ENCODE results near the gene CAMSAP1. TPM values are rescaled to one million over a fixed set of nuclear protein-coding genes. Genes with fewer than 3 reads are reported as not detected.

CAMSAP1 gene
- total RNA-seq, 5 donors from 2014 or later (not counting 1 experiment from before 2014, with no cell fraction given) = 25.6 to 38.7 (median 35.6) TPM

DNA sequence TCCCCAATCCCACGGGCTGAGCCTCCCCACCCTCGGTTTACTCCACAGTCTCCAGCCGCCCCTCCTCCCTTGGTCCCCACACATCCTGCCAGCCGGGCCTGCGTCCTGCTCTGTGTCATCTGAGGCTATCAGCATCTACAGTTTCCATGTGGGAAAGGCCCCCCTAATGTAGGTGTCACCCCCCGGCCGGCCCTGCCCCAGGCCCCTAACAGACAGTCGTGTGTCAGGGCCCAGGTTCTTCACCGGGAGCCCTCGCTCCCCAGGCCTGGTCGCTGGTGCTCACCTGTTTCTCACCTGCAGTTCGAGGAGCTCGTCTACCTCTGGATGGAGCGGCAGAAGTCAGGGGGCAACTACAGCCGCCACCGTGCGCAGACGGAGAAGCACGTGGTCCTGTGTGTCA lies 142.6 kb downstream of the CAMSAP1 start:
- H3K4me3 ChIP-seq (ENCODE audit: control insufficient read depth in 1 of 2, extremely low read depth in 1 of 2, low read length in 1 of 2) = no peak overlapping the region
- Mint-ChIP-seq H3K4me3 (no peak overlapping the region), H3K27me3 (peaks cover 0 to 5% of the 10 kb centered on the region in 2 donors), H3K4me1 (no peaks in the 10 kb centered on the region), H3K36me3 (no peaks in the 10 kb centered on the region), H3K9me3 (peaks cover 0 to 5% (median 4%) of the 10 kb centered on the region in 3 donors), H3K27ac (no peak overlapping the region)
- no peak overlapping the region for H3K27ac ChIP-seq (ENCODE audit: low read length)
- WGBS (ENCODE audit: insufficient coverage) = 84% methylated on average over 18 of the region's 19 CpGs
- no peak for ATAC-seq (replicated peaks in 1 of 4)
- H3K9me3 ChIP-seq = no peaks in the 10 kb centered on the region
- H3K4me1 ChIP-seq (ENCODE audit: control insufficient read depth in 1 of 2, extremely low read depth in 1 of 2, insufficient read depth in 2 of 2, low read length in 2 of 2) = no peaks in the 10 kb centered on the region
- no peak for DNase-seq
- CTCF ChIA-PET = no interaction called here
- no peaks in the 10 kb centered on the region for H3K36me3 ChIP-seq (ENCODE audit: control insufficient read depth in 2 of 2, extremely low read depth in 1 of 2, insufficient read depth in 1 of 2, low read length in 1 of 2)
- POLR2A ChIA-PET = no interaction called here
- peaks cover 0 to 16% of the 10 kb centered on the region in 2 experiments for H3K27me3 ChIP-seq (replicated peaks in 1 of 2; ENCODE audit: control insufficient read depth in 2 of 2, extremely low read depth in 1 of 2, insufficient read depth in 2 of 2, low read length in 1 of 2)

DNA sequence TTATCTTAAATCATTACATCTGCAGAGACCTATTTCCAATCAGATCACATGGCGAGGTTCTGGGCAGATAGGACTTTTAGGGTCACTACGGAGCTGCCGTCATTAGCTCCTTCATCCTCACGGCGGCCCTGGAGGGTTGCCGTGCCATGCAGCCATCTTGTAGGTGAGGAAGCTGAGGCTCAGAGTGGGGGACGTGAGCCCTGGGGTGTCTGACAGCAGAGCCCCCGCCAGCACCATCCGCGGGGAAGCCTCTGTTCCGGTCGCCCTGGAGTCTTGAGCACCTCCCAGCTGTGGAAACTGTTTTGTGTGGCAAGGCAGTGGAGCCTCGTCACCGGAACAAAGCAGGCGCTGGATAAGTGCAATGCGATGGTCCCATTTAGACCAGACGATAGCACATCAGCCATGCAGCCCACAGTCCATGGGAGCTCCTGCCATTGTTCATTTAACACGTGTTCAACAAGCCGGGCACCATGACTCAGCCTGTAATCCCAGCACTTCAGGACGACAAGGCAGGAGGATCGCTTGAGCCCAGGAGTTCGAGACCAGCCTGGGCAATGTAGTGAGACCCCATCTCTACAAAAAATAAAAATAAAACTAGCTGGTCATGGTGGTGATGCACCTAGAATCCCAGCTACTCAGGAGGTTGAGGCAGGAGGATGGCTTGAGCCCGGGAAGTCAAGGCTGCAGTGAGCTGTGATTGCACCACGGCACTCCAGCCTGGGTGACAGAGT lies 143.5 kb downstream of the CAMSAP1 start:
- Mint-ChIP-seq H3K27ac (no peak overlapping the region), H3K9me3 (peaks cover 0 to 5% (median 4%) of the 10 kb centered on the region in 3 donors), H3K4me3 (no peak overlapping the region), H3K4me1 (no peaks in the 10 kb centered on the region), H3K36me3 (no peaks in the 10 kb centered on the region), H3K27me3 (peaks cover 0 to 1% of the 10 kb centered on the region in 2 donors)
- no peaks in the 10 kb centered on the region for H3K36me3 ChIP-seq (ENCODE audit: control insufficient read depth in 2 of 2, extremely low read depth in 1 of 2, insufficient read depth in 1 of 2, low read length in 1 of 2)
- H3K27ac ChIP-seq (ENCODE audit: low read length) = no peak overlapping the region
- WGBS (ENCODE audit: insufficient coverage) = 88% methylated on average over 19 of the region's 24 CpGs
- ChIA-PET CTCF (no interaction called here), POLR2A (no interaction called here)
- no peak overlapping the region for H3K4me3 ChIP-seq (ENCODE audit: control insufficient read depth in 1 of 2, extremely low read depth in 1 of 2, low read length in 1 of 2)
- ATAC-seq (replicated peaks in 1 of 4) = no peak
- no peak for DNase-seq
- H3K4me1 ChIP-seq (ENCODE audit: control insufficient read depth in 1 of 2, extremely low read depth in 1 of 2, insufficient read depth in 2 of 2, low read length in 2 of 2) = no peaks in the 10 kb centered on the region
- peaks cover 0 to 12% of the 10 kb centered on the region in 2 experiments for H3K27me3 ChIP-seq (replicated peaks in 1 of 2; ENCODE audit: control insufficient read depth in 2 of 2, extremely low read depth in 1 of 2, insufficient read depth in 2 of 2, low read length in 1 of 2)
- H3K9me3 ChIP-seq = no peaks in the 10 kb centered on the region

DNA sequence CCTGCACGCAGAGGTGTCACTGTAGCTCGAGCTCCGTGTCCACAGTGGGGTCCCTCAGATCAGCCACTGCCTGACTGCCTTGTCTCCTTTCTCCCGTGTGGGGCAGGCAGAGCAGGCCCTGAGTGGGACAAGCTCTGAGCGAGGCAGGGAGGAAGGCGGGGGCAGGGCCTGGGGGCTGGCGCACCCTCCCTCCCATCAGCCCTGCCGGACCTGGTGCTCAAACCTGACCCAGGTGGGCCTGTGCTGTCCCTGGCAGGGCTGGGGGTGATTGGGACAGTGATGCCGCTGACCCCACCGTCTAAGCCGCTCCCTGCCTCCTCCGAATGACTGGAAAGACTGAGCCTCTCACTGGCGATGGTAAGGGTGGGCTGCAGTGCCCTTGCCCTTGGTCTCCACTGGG lies 144.4 kb downstream of the CAMSAP1 start:
- no peaks in the 10 kb centered on the region for H3K9me3 ChIP-seq
- H3K36me3 ChIP-seq (ENCODE audit: control insufficient read depth in 2 of 2, extremely low read depth in 1 of 2, insufficient read depth in 1 of 2, low read length in 1 of 2) = no peaks in the 10 kb centered on the region
- H3K27me3 Mint-ChIP-seq = no peaks in the 10 kb centered on the region
- no peak for ATAC-seq (replicated peaks in 1 of 4)
- peaks cover 0 to 12% of the 10 kb centered on the region in 2 experiments for H3K27me3 ChIP-seq (replicated peaks in 1 of 2; ENCODE audit: control insufficient read depth in 2 of 2, extremely low read depth in 1 of 2, insufficient read depth in 2 of 2, low read length in 1 of 2)
- H3K4me3 ChIP-seq (ENCODE audit: control insufficient read depth in 1 of 2, extremely low read depth in 1 of 2, low read length in 1 of 2) = no peak overlapping the region
- CTCF ChIA-PET = no interaction called here
- POLR2A ChIA-PET = no interaction called here
- no peak for DNase-seq
- H3K36me3 Mint-ChIP-seq = no peaks in the 10 kb centered on the region
- H3K9me3 Mint-ChIP-seq = peaks cover 0 to 5% (median 4%) of the 10 kb centered on the region in 3 donors
- no peak overlapping the region for H3K4me3 Mint-ChIP-seq
- H3K27ac Mint-ChIP-seq = no peak overlapping the region
- no peak overlapping the region for H3K27ac ChIP-seq (ENCODE audit: low read length)
- H3K4me1 ChIP-seq (ENCODE audit: control insufficient read depth in 1 of 2, extremely low read depth in 1 of 2, insufficient read depth in 2 of 2, low read length in 2 of 2) = no peaks in the 10 kb centered on the region
- H3K4me1 Mint-ChIP-seq = no peaks in the 10 kb centered on the region
- WGBS (ENCODE audit: insufficient coverage) = 89% methylated on average over 13 of the region's 13 CpGs

DNA sequence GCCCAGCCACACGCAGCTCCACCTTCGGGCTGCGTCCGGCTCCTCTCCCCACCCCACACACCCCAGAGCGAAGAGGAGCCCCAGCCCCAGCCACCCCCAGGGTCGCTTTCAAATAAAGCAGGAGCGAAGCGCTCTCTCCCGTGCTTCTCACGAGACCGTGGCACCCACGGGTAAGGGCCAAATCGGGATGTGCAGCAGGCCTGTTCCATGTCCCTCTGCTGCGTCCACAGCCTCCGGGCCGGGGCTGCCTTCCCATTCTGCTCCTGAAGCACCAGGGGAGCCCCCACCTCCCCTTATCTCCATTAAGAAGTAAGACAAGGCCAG lies 145.5 kb downstream of the CAMSAP1 start:
- H3K27me3 Mint-ChIP-seq = no peaks in the 10 kb centered on the region
- ATAC-seq (replicated peaks in 1 of 4) = no peak
- Histone ChIP-seq H3K4me1 (ENCODE audit: control insufficient read depth in 1 of 2, extremely low read depth in 1 of 2, insufficient read depth in 2 of 2, low read length in 2 of 2) (no peaks in the 10 kb centered on the region), H3K4me3 (ENCODE audit: control insufficient read depth in 1 of 2, extremely low read depth in 1 of 2, low read length in 1 of 2) (no peak overlapping the region), H3K36me3 (ENCODE audit: control insufficient read depth in 2 of 2, extremely low read depth in 1 of 2, insufficient read depth in 1 of 2, low read length in 1 of 2) (no peaks in the 10 kb centered on the region), H3K27me3 (replicated peaks in 1 of 2; ENCODE audit: control insufficient read depth in 2 of 2, extremely low read depth in 1 of 2, insufficient read depth in 2 of 2, low read length in 1 of 2) (peaks cover 0 to 8% of the 10 kb centered on the region in 2 experiments), H3K27ac (ENCODE audit: low read length) (no peak overlapping the region), H3K9me3 (no peaks in the 10 kb centered on the region)
- ChIA-PET CTCF (no interaction called here), POLR2A (no interaction called here)
- H3K36me3 Mint-ChIP-seq = no peaks in the 10 kb centered on the region
- no peaks in the 10 kb centered on the region for H3K4me1 Mint-ChIP-seq
- peaks cover 0 to 5% (median 4%) of the 10 kb centered on the region in 3 donors for H3K9me3 Mint-ChIP-seq
- H3K27ac Mint-ChIP-seq = no peak overlapping the region
- 80% methylated on average over 9 of the region's 16 CpGs for WGBS (ENCODE audit: insufficient coverage)
- no peak for DNase-seq
- H3K4me3 Mint-ChIP-seq = no peak overlapping the region

DNA sequence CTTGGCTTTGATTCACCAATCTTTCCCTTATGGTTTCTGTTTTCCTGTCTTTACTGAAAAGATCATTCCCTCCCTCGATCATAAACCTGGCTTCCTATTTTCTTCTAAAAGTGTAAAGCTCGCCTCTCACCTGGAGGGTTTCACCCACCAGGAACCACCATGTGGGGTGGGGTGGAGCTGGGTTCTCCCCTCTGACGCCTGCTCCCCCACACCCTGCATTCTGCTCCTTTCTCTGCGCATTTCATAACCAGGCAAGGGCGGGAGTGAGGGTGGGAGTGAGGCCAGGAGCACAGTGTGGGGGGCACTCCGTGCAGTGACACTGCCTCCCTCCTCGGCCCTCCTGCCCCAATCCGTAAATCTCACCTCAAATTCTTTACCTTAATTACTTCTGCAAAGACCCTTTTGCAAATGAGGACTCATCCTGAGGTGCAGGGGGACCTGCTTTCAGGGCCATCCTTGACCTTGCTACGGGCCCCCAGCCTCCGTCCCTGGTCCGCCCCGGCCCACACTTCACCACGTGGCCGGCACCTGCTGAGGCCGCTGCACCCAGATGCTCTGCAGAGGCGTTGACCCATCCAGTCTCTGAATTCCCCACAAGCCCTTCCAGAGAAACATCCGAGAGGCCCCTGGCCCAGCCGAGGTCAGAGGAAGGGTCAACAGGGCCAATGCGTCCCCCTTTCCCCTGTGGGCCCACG lies 146.0 kb downstream of the CAMSAP1 start:
- peaks cover 0 to 11% of the 10 kb centered on the region in 2 experiments for H3K27me3 ChIP-seq (replicated peaks in 1 of 2; ENCODE audit: control insufficient read depth in 2 of 2, extremely low read depth in 1 of 2, insufficient read depth in 2 of 2, low read length in 1 of 2)
- DNase-seq = no peak
- Mint-ChIP-seq H3K27ac (no peak overlapping the region), H3K27me3 (no peaks in the 10 kb centered on the region), H3K4me3 (no peak overlapping the region), H3K4me1 (no peaks in the 10 kb centered on the region), H3K9me3 (peaks cover 0 to 5% (median 4%) of the 10 kb centered on the region in 3 donors), H3K36me3 (no peaks in the 10 kb centered on the region)
- no peak overlapping the region for H3K27ac ChIP-seq (ENCODE audit: low read length)
- H3K36me3 ChIP-seq (ENCODE audit: control insufficient read depth in 2 of 2, extremely low read depth in 1 of 2, insufficient read depth in 1 of 2, low read length in 1 of 2) = no peaks in the 10 kb centered on the region
- CTCF ChIA-PET = interaction anchor here in 1 of 2 donors (0.6 kb wide), 1 partner anchor 55 kb away, joined by 6 read pairs; no protein-coding TSS in a partner anchor
- POLR2A ChIA-PET = no interaction called here
- 71% methylated on average over 12 of the region's 20 CpGs for WGBS (ENCODE audit: insufficient coverage)
- no peak for ATAC-seq (replicated peaks in 1 of 4)
- H3K9me3 ChIP-seq = no peaks in the 10 kb centered on the region
- no peak overlapping the region for H3K4me3 ChIP-seq (ENCODE audit: control insufficient read depth in 1 of 2, extremely low read depth in 1 of 2, low read length in 1 of 2)
- H3K4me1 ChIP-seq (ENCODE audit: control insufficient read depth in 1 of 2, extremely low read depth in 1 of 2, insufficient read depth in 2 of 2, low read length in 2 of 2) = no peaks in the 10 kb centered on the region

- ChIA-PET CTCF (interaction anchor here in 1 of 2 donors (0.6 kb wide), 1 partner anchor 56 kb away, joined by 6 read pairs; no protein-coding TSS in a partner anchor), POLR2A (no interaction called here)
- Mint-ChIP-seq H3K36me3 (no peaks in the 10 kb centered on the region), H3K27ac (peak overlapping the region in 1 of 2 donors; percentile 46), H3K4me1 (no peaks in the 10 kb centered on the region), H3K4me3 (no peak overlapping the region), H3K9me3 (no peaks in the 10 kb centered on the region), H3K27me3 (no peaks in the 10 kb centered on the region)
- ATAC-seq (replicated peaks in 1 of 4) = no peak
- Histone ChIP-seq H3K4me3 (ENCODE audit: control insufficient read depth in 1 of 2, extremely low read depth in 1 of 2, low read length in 1 of 2) (no peak overlapping the region), H3K27me3 (replicated peaks in 1 of 2; ENCODE audit: control insufficient read depth in 2 of 2, extremely low read depth in 1 of 2, insufficient read depth in 2 of 2, low read length in 1 of 2) (peaks cover 0 to 11% of the 10 kb centered on the region in 2 experiments), H3K9me3 (no peaks in the 10 kb centered on the region), H3K36me3 (ENCODE audit: control insufficient read depth in 2 of 2, extremely low read depth in 1 of 2, insufficient read depth in 1 of 2, low read length in 1 of 2) (no peaks in the 10 kb centered on the region), H3K27ac (ENCODE audit: low read length) (no peak overlapping the region), H3K4me1 (ENCODE audit: control insufficient read depth in 1 of 2, extremely low read depth in 1 of 2, insufficient read depth in 2 of 2, low read length in 2 of 2) (no peaks in the 10 kb centered on the region)
- 74% methylated on average over 11 of the region's 12 CpGs for WGBS (ENCODE audit: insufficient coverage)
- DNase-seq = no peak
Measured at GRCh38 chr9:135760465-135760864, 146.9 kb downstream of the CAMSAP1 start.
